GM12864 (cell line): ENCODE measurements around the gene ZNF765.

Experiments
- DNase-seq: peaks from one replicate; pipeline ENCODE4 v3.0.0-alpha.2; 2011; ENCODE audit warnings: low read depth
- H3K4me3 ChIP-seq: 2 replicates; pipeline ENCODE4 v1.5.1; 2011; ENCODE audit warnings: mild to moderate bottlenecking, low read depth, low read length, control low read depth
- CTCF ChIP-seq: IDR thresholded peaks from 2 replicates; pipeline ENCODE4 v1.5.1; 2011; ENCODE audit warnings: low read depth, mild to moderate bottlenecking, moderate library complexity, low read length, control low read depth, inconsistent platforms; ENCODE audit errors: missing control alignments

The ZNF765 gene

GRCh38 chr19:53372196-53372595, 22.8 kb upstream of the ZNF765 start:
- TF ChIP-seq CTCF = no peak
- no peak overlapping the region for H3K4me3 ChIP-seq
- DNase-seq = no peak

DNA sequence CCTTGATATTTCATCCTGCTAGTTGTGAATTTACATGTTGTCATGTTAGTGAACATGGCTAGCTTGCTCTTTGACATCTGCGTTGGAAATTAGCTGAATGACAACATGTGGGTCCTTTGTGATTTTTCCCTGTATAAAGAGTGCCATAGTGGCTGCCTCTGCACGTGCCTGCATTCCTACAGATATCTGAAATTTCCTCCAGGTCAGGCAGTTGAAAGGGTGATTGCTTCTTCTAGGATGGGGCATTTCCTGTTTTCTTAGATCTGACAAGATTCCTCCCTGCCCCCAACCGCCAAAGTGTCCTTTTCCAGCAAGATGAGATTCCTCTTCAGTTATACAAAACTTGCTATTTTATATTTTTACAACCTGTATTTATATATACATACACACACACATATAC, 20.7 kb upstream of the ZNF765 start:
- H3K4me3 ChIP-seq = no peak overlapping the region
- no peak for DNase-seq
- no peak for TF ChIP-seq CTCF

- no peak for TF ChIP-seq CTCF
- DNase-seq = no peak
Observed at GRCh38 chr19:53374743-53375142, 20.2 kb upstream of the ZNF765 start.

DNA sequence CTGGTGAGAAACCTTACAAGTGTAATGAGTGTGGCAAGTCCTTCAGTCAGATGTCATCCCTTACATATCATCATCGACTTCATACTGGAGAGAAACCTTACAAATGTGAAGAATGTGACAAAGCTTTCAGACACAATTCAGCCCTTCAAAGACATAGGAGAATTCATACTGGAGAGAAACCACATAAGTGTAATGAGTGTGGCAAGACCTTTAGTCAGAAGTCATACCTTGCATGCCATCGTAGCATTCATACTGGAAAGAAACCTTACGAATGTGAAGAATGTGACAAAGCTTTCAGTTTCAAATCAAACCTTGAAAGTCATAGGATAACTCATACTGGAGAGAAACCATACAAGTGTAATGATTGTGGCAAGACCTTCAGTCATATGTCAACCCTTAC, 13.6 kb upstream of the ZNF765 start:
- DNase-seq = no peak
- H3K4me3 ChIP-seq = no peak overlapping the region
- no peak for TF ChIP-seq CTCF

More at GRCh38 chr19:53374743-53375142, 20.2 kb upstream of the ZNF765 start:
- no peak overlapping the region for H3K4me3 ChIP-seq

DNA sequence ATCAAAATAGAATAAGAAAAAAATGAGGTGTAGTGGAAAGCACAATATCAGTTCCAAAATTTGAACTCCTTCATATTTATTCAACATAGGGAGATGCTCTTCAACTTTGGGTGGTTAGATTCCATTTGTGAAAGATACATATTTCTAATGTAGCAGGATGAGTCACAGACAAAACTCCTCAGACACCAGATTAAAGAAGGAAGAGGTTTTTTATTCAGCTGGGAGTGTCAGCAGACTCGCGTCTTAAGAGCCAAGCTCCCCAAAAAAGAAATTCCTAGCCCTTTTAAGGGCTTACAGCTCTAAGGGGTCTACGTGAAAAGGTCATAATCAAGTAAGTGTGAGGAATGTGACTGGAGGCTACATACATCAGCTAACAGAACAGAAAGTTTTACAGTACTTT, 6.8 kb upstream of the ZNF765 start:
- H3K4me3 ChIP-seq = no peak overlapping the region
- TF ChIP-seq CTCF = no peak
- DNase-seq = no peak

GRCh38 chr19:53388904-53389303, 6.0 kb upstream of the ZNF765 start:
- H3K4me3 ChIP-seq = no peak overlapping the region
- TF ChIP-seq CTCF = no peak
- no peak for DNase-seq

GRCh38 chr19:53389571-53389970, 5.4 kb upstream of the ZNF765 start:
- no peak for TF ChIP-seq CTCF
- DNase-seq = no peak
- H3K4me3 ChIP-seq = no peak overlapping the region
